ENCODE data around the gene ASB13.

DNA sequence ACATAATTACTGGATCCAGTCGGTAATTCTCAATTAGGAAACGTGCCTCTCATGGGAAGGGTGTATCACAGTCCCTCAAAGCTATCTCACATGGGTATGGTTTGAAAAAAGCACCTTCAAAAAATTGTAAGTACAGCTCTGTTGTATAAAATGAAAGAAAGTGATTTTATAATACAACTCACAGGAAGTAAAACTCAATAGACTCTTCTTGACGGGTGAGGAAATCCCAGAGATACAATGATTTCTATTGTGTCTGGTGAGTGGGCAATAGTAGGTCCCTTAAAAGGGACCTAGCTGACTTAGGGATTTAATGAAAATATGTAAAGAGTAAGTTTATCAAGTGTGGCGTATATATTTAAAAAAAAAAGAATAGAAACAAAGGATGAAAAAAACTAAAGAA, 45.2 kb upstream of the ASB13 start:
- TF ChIP-seq POLR2A (IDR thresholded peaks at IDR 0.05; ENCODE audit: low read length) = no peak
- TF ChIP-seq GATA1 (IDR thresholded peaks at IDR 0.05; ENCODE audit: low read depth, low read length) = no peak

All from erythroblast (primary cell).